Measurements from ENCODE around the gene EIF3I. TPM values are rescaled to one million over a fixed set of nuclear protein-coding genes. Genes with fewer than 3 reads are reported as not detected.
A peak's percentile ranks its signal among the peaks of the same experiment; 100 is the strongest.

Gene EIF3I
- polyA plus RNA-seq, 3 donors = 123 to 219 (median 202) TPM

DNA sequence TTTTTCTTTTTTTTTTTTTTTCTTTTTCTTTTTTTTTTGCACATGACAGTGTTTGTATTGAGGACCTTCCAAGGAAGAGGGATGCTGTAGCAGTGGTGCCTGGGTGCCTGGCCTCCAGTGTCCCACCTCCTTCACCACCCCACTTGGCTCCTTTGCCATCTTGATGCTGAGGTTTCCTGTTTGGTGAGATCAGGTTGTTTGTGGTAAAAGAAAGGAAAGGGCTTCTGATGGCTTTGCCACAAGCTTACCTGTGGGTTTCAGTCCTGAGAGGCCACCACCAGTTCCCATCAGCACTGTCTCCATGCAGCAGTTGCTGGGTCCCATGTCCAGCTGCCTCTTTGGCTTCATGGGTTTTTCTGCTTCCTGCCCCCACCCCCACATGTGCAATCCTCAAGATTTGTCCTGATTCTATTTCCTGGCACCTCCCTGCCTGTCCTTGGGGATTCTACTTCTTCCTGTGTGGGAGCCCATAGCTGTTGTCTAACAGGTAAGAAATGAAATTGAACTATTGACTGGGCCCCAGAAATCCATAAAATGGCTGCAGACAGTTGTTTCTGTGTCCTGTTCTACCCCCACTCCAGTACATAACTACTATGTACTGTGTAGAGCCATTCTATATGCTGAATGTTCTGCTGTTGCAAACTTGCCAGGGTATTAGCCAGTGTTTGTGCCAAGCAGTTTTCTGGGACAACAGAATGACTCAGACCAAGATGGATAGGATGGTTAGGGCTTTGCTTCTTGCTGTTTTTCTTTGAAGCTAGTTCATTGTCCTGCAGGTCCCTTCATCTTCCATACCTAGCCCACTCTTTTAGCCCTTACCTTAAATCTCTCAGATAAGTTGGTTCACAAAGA is 26.0 kb upstream of the EIF3I start:
- no peak overlapping the region for H3K27ac ChIP-seq (ENCODE audit: low read depth, low read length)

DNA sequence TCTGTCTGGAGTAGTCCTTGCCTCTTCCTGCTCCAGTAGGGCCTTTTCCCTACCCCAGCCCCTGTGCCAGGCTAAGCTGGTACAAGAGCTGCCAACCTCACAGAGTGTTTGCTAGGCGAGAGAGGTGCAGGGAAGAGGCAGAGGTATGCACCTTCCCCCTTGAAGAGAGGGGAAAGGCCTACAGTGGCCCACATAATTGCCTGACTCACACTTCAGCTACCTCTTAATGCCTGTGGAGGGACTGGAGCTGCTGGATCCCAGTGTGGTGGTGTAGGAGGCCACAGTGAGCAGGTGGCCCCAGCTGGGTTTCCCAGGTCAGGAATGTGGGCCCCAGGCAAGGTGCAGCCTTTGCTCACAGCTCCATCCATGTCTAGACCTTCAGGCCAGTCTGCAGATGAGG is 25.1 kb upstream of the EIF3I start:
- H3K27ac ChIP-seq (ENCODE audit: low read depth, low read length) = no peak overlapping the region
- 79 to 93% (median 92%) methylated on average over 1 of the region's 1 CpG for whole genome bisulfite sequencing, 3 donors

- 54 to 80% (median 61%) methylated on average over 6 of the region's 6 CpGs for whole genome bisulfite sequencing, 3 donors
- H3K27ac ChIP-seq (ENCODE audit: low read depth, low read length) = no peak overlapping the region
Measured at GRCh38 chr1:32197837-32198236, 24.4 kb upstream of the EIF3I start.

GRCh38 chr1:32198237-32199042 is 23.8 kb upstream of the EIF3I start:
- H3K27ac ChIP-seq (ENCODE audit: low read depth, low read length) = no peak overlapping the region
- WGBS, 3 donors = 74 to 86% (median 83%) methylated on average over 3 of the region's 3 CpGs

DNA sequence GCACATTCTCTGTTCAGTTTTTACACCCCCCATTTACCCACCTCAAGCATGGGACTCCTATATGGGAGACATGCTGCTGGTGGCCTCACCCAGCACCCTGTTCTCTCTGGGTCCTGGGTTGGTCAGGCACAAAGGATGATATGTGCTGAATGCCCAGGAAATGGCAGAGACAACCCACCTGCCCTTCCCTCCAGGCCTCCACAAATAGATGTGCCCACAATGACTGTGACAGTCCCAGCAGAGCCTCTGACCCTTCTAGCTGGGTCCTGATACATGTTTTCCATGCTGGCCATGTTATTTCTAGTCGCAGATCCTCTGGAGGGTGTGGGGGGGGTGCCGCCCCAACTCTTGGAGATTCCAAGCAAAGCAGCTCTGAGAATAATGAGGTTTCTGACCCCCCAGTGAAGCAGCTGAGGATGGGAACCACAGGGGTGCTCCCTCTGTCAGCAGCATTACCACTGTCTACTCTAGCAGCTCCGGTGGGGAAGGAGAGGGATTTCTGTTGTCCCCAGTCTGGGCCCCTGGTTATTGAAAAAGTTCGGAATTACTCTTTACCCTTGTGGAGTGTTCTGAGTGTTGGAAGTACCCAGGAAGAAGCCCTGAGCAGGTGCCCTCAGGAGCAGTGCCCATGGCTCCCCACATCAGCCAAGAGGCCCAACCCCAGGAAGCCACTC is 23.0 kb upstream of the EIF3I start:
- H3K27ac ChIP-seq (ENCODE audit: low read depth, low read length) = no peak overlapping the region
- 53 to 72% (median 67%) methylated on average over 4 of the region's 4 CpGs for whole genome bisulfite sequencing, 3 donors

DNA sequence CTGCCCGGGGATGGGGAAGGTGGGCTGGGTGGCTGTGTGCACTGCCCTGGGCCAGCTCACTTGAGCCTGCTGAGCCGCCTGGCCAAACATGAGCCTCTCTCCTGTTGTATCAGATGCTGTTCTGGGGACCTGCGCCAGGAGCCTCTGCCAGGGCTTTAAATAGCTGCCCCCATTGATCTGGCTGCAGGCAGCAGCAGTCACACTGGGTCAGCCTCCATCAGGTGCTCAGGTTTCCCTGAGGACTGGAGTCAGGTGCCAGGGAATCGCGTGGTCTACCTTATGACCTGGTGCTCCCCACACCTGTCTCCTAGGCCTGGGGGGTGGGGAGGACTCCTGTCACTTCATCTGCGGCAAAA is 22.5 kb upstream of the EIF3I start:
- H3K27ac ChIP-seq (ENCODE audit: low read depth, low read length) = no peak overlapping the region
- 18 to 49% (median 48%) methylated on average over 6 of the region's 6 CpGs for WGBS, 3 donors

- peak within 1 kb of the TSS; percentile 15 for H3K27ac ChIP-seq (ENCODE audit: low read depth, low read length)
- 0 to 1% (median 1%) methylated on average over 34 of the region's 34 CpGs for WGBS, 3 donors
Measured at GRCh38 chr1:32200226-32201010, 21.8 kb upstream of the EIF3I start, which contains the start of gene CCDC28B. TSS of gene CCDC28B (plus strand) at chr1:32200595. CDS start at chr1:32201936, 1,341 bp downstream.

GRCh38 chr1:32201011-32201855 is 21.0 kb upstream of the EIF3I start:
- H3K27ac ChIP-seq (ENCODE audit: low read depth, low read length) = no peak overlapping the region
- 1 to 3% (median 2%) methylated on average over 26 of the region's 26 CpGs for WGBS, 3 donors

- 24 to 54% (median 39%) methylated on average over 26 of the region's 26 CpGs for WGBS, 3 donors
- H3K27ac ChIP-seq (ENCODE audit: low read depth, low read length) = no peak overlapping the region
Measured at GRCh38 chr1:32204943-32205361, 17.3 kb upstream of the EIF3I start.

DNA sequence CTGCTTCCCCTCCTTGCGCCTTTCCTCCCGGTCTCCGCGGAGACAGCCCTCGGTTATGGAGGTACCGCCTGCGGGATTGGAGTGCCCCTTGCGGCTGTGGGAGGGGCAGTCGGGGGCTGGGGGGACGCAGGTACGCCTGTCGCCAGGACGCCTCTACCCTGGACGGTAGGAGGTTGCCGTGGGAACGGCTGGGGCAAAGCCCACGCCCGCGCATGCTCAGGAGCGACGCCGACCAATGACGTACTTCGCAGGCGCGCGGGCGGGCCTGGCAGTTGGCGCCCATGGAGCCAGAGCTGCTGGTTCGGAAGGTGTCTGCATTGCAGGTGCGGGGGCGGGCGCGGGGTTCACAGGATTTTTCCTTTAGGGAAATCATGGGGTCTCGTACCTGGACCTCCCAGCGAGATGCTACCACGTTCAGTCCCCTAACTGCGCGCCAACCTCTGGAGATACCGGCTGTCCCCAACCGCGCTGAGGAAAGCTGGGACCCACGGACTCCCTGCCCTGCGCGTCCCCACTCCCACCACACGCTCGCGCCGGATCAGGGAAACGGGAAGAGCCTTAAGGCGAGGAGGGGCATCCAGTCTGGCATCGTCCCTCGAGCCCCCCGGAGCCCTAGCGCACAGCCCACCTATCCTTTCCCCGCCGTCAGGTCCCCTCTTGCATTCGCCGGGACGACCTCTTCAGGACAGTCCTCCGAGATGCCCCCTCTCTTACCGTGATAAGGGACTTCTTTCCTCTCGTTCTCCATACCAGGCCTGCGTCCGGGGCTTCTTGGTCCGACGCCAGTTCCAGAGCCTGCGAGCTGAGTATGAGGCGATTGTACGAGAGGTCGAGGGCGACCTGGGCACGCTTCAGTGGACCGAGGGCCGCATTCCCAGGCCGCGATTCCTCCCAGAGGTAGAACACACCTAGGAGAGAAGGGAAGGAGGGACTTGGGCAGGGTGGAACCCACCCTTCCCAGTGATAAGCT is 16.5 kb upstream of the EIF3I start, which contains the start of gene IQCC:
TSS of gene IQCC (plus strand) at position 271 of the 970 bp plus-strand sequence. CDS start at position 282, 11 bp downstream.
- 1 to 3% (median 3%) methylated on average over 67 to 77 of the region's 77 CpGs for WGBS, 3 donors
- H3K27ac ChIP-seq (ENCODE audit: low read depth, low read length) = no peak within 1 kb of the TSS

DNA sequence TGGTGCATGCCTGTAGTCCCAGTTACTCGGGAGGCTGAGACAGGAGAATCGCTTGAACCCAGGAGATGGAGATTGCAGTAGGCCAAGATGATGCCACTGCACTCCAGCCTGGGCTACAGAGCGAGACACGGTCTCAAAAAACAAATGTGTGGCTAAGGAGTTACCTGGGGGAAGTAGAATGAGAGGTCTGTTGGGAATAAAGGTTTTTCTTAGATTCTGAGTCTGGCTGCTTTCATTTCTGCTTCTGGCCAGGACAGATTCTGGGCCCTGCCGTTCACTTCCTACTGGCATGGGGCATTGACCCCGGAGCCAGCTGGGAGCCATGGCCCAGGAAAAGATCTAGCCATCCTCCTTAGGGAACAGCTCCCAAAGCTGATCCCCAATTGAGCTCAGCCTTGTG is 13.7 kb upstream of the EIF3I start:
- WGBS, 3 donors = 86 to 90% (median 88%) methylated on average over 6 of the region's 6 CpGs
- H3K27ac ChIP-seq (ENCODE audit: low read depth, low read length) = no peak overlapping the region

DNA sequence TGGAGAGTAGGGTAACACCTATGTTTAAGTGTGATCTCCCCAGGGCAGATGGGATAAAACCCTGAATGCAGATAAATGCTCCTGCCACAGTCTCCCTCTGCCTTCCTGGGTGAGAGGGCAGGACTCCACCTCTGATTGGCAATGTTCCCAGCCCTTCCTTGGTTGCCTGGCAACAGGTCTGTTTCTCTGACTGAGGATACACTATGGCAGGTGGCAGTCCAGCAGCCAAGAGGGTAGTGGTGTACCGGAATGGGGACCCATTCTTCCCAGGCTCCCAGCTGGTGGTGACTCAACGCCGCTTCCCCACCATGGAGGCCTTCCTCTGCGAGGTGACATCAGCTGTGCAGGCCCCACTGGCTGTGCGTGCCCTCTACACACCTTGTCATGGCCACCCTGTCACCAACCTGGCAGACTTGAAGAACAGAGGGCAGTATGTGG is 13.3 kb upstream of the EIF3I start, which contains the start of gene DCDC2B:
TSS of gene DCDC2B (plus strand) at position 199 of the 438 bp plus-strand sequence. CDS start at position 204, 5 bp downstream.
- no peak within 1 kb of the TSS for H3K27ac ChIP-seq (ENCODE audit: low read depth, low read length)

GRCh38 chr1:32215629-32216480 is 6.4 kb upstream of the EIF3I start:
- WGBS, 3 donors = 75% methylated on average over 10 of the region's 10 CpGs
- H3K27ac ChIP-seq (ENCODE audit: low read depth, low read length) = no peak overlapping the region

More for the DNA sequence above, 13.3 kb upstream of the EIF3I start, which contains the start of gene DCDC2B:
- 61 to 78% (median 74%) methylated on average over 5 of the region's 5 CpGs for WGBS, 3 donors

GRCh38 chr1:32216566-32216965 is 5.6 kb upstream of the EIF3I start:
- H3K27ac ChIP-seq (ENCODE audit: low read depth, low read length) = no peak overlapping the region
- 76 to 86% (median 79%) methylated on average over 5 of the region's 5 CpGs for WGBS, 3 donors

DNA sequence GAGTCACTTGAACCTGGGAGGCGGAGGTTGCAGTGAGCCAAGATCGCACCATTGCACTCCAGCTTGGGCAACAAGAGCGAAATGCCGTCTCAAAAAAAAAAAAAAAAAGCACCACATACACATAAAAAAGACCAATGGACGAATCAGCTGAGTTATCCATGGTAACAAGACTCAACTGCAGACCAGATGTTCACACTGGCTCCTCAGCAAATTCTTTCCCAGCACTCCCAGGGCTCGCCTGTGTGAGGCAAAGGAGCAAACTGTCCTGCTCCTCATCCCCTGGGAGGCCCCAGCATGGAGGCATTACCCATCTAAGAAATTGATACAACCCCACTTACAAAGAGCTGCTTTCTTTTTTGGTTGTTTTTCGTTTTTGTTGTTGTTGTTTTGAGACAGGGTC is 3.2 kb upstream of the EIF3I start:
- WGBS, 3 donors = 82 to 87% (median 87%) methylated on average over 5 to 7 of the region's 7 CpGs
- no peak overlapping the region for H3K27ac ChIP-seq (ENCODE audit: low read depth, low read length)
